RWPE2 (cell line): ENCODE data around the gene TMPRSS3.

Experiments
- ATAC-seq: fragments of 200-7000 bp; cut with Tn5 transposase; 3 replicates; pipeline ENCODE4 v1.9.1; 2021; ENCODE audit warnings: low read depth
- DNase-seq: peaks from one replicate; pipeline ENCODE4 v3.0.0-alpha.2; 2020; ENCODE audit warnings: low spot score
- H3K27ac ChIP-seq: fragments of 450-650 bp; 2 replicates; pipeline ENCODE4 v1.5.1; 2017; ENCODE audit warnings: mild to moderate bottlenecking; ENCODE audit not compliant: poor library complexity, severe bottlenecking
- H3K27me3 ChIP-seq: fragments of 250-450 bp; sonication (Bioruptor Pico); 2 replicates; pipeline ENCODE4 v1.5.1; 2021; ENCODE audit warnings: mild to moderate bottlenecking, moderate library complexity; ENCODE audit not compliant: insufficient read depth, poor library complexity, severe bottlenecking
- H3K36me3 ChIP-seq: fragments of 250-450 bp; sonication (Bioruptor Pico); 2 replicates; pipeline ENCODE4 v1.5.1; 2020; ENCODE audit warnings: low read depth, mild to moderate bottlenecking, moderate library complexity
- H3K4me1 ChIP-seq: fragments of 250-450 bp; sonication (Bioruptor Pico); 2 replicates; pipeline ENCODE4 v1.5.1; 2021; ENCODE audit warnings: mild to moderate bottlenecking, moderate library complexity; ENCODE audit not compliant: insufficient read depth, poor library complexity, severe bottlenecking
- H3K4me3 ChIP-seq: fragments of 250-450 bp; sonication (Bioruptor Pico); 2 replicates; pipeline ENCODE4 v1.5.1; 2021; ENCODE audit warnings: mild to moderate bottlenecking, moderate library complexity; ENCODE audit not compliant: severe bottlenecking
- H3K9me3 ChIP-seq: fragments of 250-450 bp; sonication (Bioruptor Pico); 2 replicates; pipeline ENCODE4 v1.5.1; 2021; ENCODE audit warnings: mild to moderate bottlenecking, moderate library complexity; ENCODE audit not compliant: severe bottlenecking
- TF ChIP-seq, protein P1 (sequence below): fragments of 450-650 bp; IDR thresholded peaks from one replicate; pipeline ENCODE4 v1.5.1; 2017; ENCODE audit warnings: mild to moderate bottlenecking, moderate library complexity; ENCODE audit not compliant: poor library complexity, severe bottlenecking

The TMPRSS3 gene

GRCh38 chr21:42425591-42425990 is 29.7 kb upstream of the TMPRSS3 start:
- peaks cover 7% of the 10 kb centered on the region for H3K27me3 ChIP-seq
- H3K9me3 ChIP-seq = no peaks in the 10 kb centered on the region
- no peak overlapping the region for H3K27ac ChIP-seq
- ATAC-seq (no peak), DNase-seq (no peak)
- no peaks in the 10 kb centered on the region for H3K36me3 ChIP-seq
- no peak overlapping the region for H3K4me3 ChIP-seq
- TF ChIP-seq, protein P1, sequence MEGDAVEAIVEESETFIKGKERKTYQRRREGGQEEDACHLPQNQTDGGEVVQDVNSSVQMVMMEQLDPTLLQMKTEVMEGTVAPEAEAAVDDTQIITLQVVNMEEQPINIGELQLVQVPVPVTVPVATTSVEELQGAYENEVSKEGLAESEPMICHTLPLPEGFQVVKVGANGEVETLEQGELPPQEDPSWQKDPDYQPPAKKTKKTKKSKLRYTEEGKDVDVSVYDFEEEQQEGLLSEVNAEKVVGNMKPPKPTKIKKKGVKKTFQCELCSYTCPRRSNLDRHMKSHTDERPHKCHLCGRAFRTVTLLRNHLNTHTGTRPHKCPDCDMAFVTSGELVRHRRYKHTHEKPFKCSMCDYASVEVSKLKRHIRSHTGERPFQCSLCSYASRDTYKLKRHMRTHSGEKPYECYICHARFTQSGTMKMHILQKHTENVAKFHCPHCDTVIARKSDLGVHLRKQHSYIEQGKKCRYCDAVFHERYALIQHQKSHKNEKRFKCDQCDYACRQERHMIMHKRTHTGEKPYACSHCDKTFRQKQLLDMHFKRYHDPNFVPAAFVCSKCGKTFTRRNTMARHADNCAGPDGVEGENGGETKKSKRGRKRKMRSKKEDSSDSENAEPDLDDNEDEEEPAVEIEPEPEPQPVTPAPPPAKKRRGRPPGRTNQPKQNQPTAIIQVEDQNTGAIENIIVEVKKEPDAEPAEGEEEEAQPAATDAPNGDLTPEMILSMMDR = no peak
- H3K4me1 ChIP-seq = no peaks in the 10 kb centered on the region

GRCh38 chr21:42424914-42425541 is 29.2 kb upstream of the TMPRSS3 start:
- Histone ChIP-seq H3K27me3 (peaks cover 10% of the 10 kb centered on the region), H3K27ac (no peak overlapping the region), H3K36me3 (no peaks in the 10 kb centered on the region), H3K9me3 (no peaks in the 10 kb centered on the region), H3K4me3 (no peak overlapping the region), H3K4me1 (no peaks in the 10 kb centered on the region)
- DNase-seq (no peak), ATAC-seq (no peak)
- TF ChIP-seq, protein P1 = no peak

DNA sequence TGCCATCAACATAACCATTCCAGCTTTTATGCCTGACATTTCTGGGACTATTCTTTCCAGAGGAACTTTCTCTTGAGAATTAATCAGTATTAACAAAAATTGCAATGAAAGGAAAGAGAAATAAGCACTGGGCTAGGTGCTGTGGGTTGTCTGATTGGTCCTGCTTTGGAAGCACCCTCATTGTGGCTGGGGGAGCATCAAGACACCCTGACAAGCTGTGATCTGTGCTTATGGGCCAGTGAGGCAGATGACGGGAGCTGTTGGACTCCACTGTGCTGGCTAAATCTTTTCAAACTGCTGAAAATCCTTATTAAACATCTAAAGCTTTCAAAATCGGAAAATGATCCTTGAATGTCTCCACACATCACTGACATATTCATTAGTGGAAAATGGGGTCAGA is 27.8 kb upstream of the TMPRSS3 start:
- no peaks in the 10 kb centered on the region for H3K4me1 ChIP-seq
- ATAC-seq = no peak

GRCh38 chr21:42423197-42423675 is 27.4 kb upstream of the TMPRSS3 start:
- H3K4me1 ChIP-seq = no peaks in the 10 kb centered on the region
- DNase-seq = no peak
- H3K9me3 ChIP-seq = no peaks in the 10 kb centered on the region
- no peak overlapping the region for H3K27ac ChIP-seq
- no peak for ATAC-seq
- H3K36me3 ChIP-seq = no peaks in the 10 kb centered on the region
- H3K27me3 ChIP-seq = peaks cover 15% of the 10 kb centered on the region
- H3K4me3 ChIP-seq = no peak overlapping the region
- TF ChIP-seq, protein P1 = no peak

More for the DNA sequence above, 27.8 kb upstream of the TMPRSS3 start:
- H3K27me3 ChIP-seq = peaks cover 15% of the 10 kb centered on the region
- no peak for DNase-seq
- no peak overlapping the region for H3K4me3 ChIP-seq
- no peak overlapping the region for H3K27ac ChIP-seq
- no peaks in the 10 kb centered on the region for H3K36me3 ChIP-seq
- TF ChIP-seq, protein P1 = no peak
- H3K9me3 ChIP-seq = no peaks in the 10 kb centered on the region
